GM23338 (cell line): ENCODE results near the gene TF.

Source experiments
- CREB1 ChIP-seq: fragments of 250-450 bp; sonication (Bioruptor Pico); IDR thresholded peaks from 2 replicates; pipeline ENCODE4 v1.5.0; 2020; ENCODE audit warnings: low read depth, mild to moderate bottlenecking, moderate library complexity
- CTCF ChIP-seq, 2 experiments: fragments of 200-600 bp in 1 of 2; sonication (generic) in 1 of 2; conservative IDR thresholded peaks; 2 replicates each; pipeline versions ENCODE4 v1.5.1 to v1.6.1; 2016 to 2017; ENCODE audit warnings: antibody characterized with exemption in 2 of 2, low read depth in 2 of 2, mild to moderate bottlenecking in 2 of 2, moderate library complexity in 1 of 2
- ETS1 ChIP-seq: IDR thresholded peaks from 2 replicates; pipeline ENCODE4 v1.6.1; 2016; ENCODE audit warnings: antibody characterized with exemption
- EZH2 ChIP-seq: fragments of 200-600 bp; sonication (generic); IDR thresholded peaks from one replicate; pipeline ENCODE4 v1.8.0; 2017; ENCODE audit warnings: antibody characterized with exemption, mild to moderate bottlenecking, low read depth; ENCODE audit not compliant: unreplicated experiment
- EZH2phosphoT487 ChIP-seq: fragments of 200-600 bp; sonication (generic); IDR thresholded peaks from one replicate; pipeline ENCODE4 v1.8.1; 2018; ENCODE audit warnings: antibody characterized with exemption; ENCODE audit not compliant: unreplicated experiment
- JUNB ChIP-seq: IDR thresholded peaks from one replicate; pipeline ENCODE4 v1.6.1; 2016; ENCODE audit warnings: antibody characterized with exemption; ENCODE audit not compliant: unreplicated experiment
- POLR2AphosphoS5 ChIP-seq: IDR thresholded peaks from 2 replicates; pipeline ENCODE4 v1.6.1; 2016; ENCODE audit warnings: antibody characterized with exemption, low read depth
- REST ChIP-seq: IDR thresholded peaks from one replicate; pipeline ENCODE4 v1.6.1; 2018; ENCODE audit warnings: antibody characterized with exemption; ENCODE audit not compliant: unreplicated experiment
- STAT1 ChIP-seq: IDR thresholded peaks from one replicate; pipeline ENCODE4 v1.6.1; 2016; ENCODE audit warnings: antibody characterized with exemption; ENCODE audit not compliant: unreplicated experiment

GRCh38 chr3:133842158-133842557, 96.0 kb downstream of the TF start:
- no peak for TF ChIP-seq CTCF (conservative IDR thresholded peaks at IDR 0.05; ENCODE audit: low read depth in 2 of 2)
- TF ChIP-seq EZH2, result no peak
- TF ChIP-seq REST, result no peak
- no peak for TF ChIP-seq CREB1
- no peak for TF ChIP-seq POLR2AphosphoS5
- TF ChIP-seq ETS1, result no peak
- TF ChIP-seq JUNB, result no peak
- TF ChIP-seq STAT1, result no peak
- no peak for TF ChIP-seq EZH2phosphoT487
